Breast epithelium (tissue), 4 donors: ENCODE measurements around the gene NLRP10. TPM values are rescaled to one million over a fixed set of nuclear protein-coding genes. Genes with fewer than 3 reads are reported as not detected.
"Not testable (repeated sequence)": the region's sequence is repeated elsewhere in the genome, so short reads cannot be mapped to it uniquely, and the experiment has no call there.

Experiments
- DNase-seq, 2 donors: peaks; one replicate each; pipeline ENCODE4 v3.0.0-alpha.2; 2019; ENCODE audit warnings: low spot score in 2 of 2
- H3K27ac ChIP-seq, 2 donors: fragments of 200-600 bp; sonication (generic) in 1 of 2; one replicate each; pipeline ENCODE4 v1.5.1; 2016 to 2019; ENCODE audit warnings: mild to moderate bottlenecking in 1 of 2
- H3K27me3 ChIP-seq, 2 donors: fragments of 200-600 bp; sonication (generic) in 1 of 2; one replicate each; pipeline versions ENCODE4 v1.5.1 to v1.6.0; 2017 to 2019; ENCODE audit warnings: control low read depth in 1 of 2, mild to moderate bottlenecking in 1 of 2
- H3K36me3 ChIP-seq: fragments of 200-600 bp; one replicate; pipeline ENCODE4 v1.5.1; 2019
- H3K4me1 ChIP-seq, 2 donors: fragments of 200-600 bp; sonication (generic); one replicate each; pipeline ENCODE4 v1.5.1; 2016 to 2019; ENCODE audit warnings: control low read depth in 1 of 2
- H3K4me3 ChIP-seq, 3 donors: fragments of 200-600 bp; sonication (generic); 1 replicate in 2 of 3; 2 replicates in 1 of 3; pipeline ENCODE4 v1.5.1; 2016 to 2019; ENCODE audit warnings: mild to moderate bottlenecking in 3 of 3, moderate library complexity in 2 of 3
- H3K9me3 ChIP-seq, 2 donors: fragments of 200-600 bp; sonication (generic) in 1 of 2; one replicate each; pipeline ENCODE4 v1.5.1; 2016 to 2019; ENCODE audit warnings: control low read depth in 1 of 2
- POLR2A ChIP-seq: fragments of 450-650 bp; IDR thresholded peaks from one replicate; pipeline ENCODE4 v1.6.1; 2016; ENCODE audit warnings: antibody characterized with exemption, mild to moderate bottlenecking, moderate library complexity
- POLR2AphosphoS5 ChIP-seq, 3 donors: sonication (generic); formaldehyde crosslinking; IDR thresholded peaks; one replicate each; pipeline ENCODE4 v1.6.1; 2017; ENCODE audit warnings: antibody characterized with exemption in 3 of 3
- intact Hi-C: fragments of 100-400 bp; cut with DNase I; formaldehyde crosslinking; loops from one replicate; pipeline ENCODE4 v1.15.1; 2023; ENCODE audit warnings: low total_unique reads
- total RNA-seq, 3 donors: library from RNA; depleted of rRNA; stranded (reverse); fragments of >200 nt; gene quantifications; one replicate each; pipeline ENCODE4 v1.1.0, GENCODE V29; 2016
- TF ChIP-seq, protein P1 (sequence below), 3 donors: fragments of 450-650 bp; IDR thresholded peaks; one replicate each; pipeline ENCODE4 v1.5.1; 2016 to 2017; ENCODE audit warnings: antibody characterized with exemption in 3 of 3, mild to moderate bottlenecking in 3 of 3, moderate library complexity in 3 of 3

NLRP10 gene
- total RNA-seq, 3 donors from 2014 or later, result not detected

DNA sequence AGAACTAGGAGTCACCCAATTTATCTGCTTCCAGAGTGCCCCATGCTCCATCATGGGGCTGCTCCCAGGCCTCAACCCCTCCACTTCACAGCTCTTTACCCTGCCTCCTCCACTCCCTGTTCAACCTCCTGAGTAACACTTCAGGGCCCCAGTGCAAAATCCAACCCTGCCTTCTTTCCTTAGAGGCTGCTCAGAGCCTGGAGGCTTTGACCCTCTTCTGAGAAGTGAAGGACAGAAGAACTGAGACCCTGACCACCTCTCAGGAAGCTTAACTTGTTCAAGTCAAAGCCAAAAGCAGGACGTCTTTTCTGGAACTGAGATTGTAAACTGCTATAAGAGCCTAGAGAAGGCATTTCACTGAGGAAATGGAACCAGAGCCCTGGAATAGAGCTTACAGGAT is 37.4 kb upstream of the NLRP10 start:
- TF ChIP-seq POLR2AphosphoS5 (IDR thresholded peaks at IDR 0.05) (no peak), POLR2A (no peak)
- TF ChIP-seq, protein P1, sequence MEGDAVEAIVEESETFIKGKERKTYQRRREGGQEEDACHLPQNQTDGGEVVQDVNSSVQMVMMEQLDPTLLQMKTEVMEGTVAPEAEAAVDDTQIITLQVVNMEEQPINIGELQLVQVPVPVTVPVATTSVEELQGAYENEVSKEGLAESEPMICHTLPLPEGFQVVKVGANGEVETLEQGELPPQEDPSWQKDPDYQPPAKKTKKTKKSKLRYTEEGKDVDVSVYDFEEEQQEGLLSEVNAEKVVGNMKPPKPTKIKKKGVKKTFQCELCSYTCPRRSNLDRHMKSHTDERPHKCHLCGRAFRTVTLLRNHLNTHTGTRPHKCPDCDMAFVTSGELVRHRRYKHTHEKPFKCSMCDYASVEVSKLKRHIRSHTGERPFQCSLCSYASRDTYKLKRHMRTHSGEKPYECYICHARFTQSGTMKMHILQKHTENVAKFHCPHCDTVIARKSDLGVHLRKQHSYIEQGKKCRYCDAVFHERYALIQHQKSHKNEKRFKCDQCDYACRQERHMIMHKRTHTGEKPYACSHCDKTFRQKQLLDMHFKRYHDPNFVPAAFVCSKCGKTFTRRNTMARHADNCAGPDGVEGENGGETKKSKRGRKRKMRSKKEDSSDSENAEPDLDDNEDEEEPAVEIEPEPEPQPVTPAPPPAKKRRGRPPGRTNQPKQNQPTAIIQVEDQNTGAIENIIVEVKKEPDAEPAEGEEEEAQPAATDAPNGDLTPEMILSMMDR (IDR thresholded peaks at IDR 0.05), result no peak
- no peaks in the 10 kb centered on the region for H3K27me3 ChIP-seq
- DNase-seq, result no peak
- peaks cover 1% of the 10 kb centered on the region for H3K36me3 ChIP-seq
- intact Hi-C loops, result no loop called here
- H3K4me3 ChIP-seq, result no peak overlapping the region
- no peaks in the 10 kb centered on the region for H3K4me1 ChIP-seq
- H3K27ac ChIP-seq, result no peak overlapping the region
- no peaks in the 10 kb centered on the region for H3K9me3 ChIP-seq

DNA sequence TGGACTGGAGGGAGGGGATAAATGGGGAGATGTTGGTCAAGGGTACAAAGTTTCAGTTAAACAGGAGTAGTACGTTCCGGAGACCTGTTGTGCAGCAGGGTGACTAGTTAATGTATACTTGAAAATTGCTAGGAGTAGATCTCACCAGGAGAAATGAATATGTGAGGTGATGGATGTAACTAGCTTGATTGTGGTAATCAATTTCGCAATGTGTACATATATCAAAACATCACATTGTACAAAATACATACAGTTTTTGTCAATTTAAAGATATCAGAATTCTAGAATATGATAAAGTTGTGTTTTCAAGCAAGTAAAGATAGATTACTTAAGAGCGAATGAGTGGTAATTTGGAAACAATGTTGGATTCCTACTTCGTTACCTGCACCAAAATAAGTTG is 35.1 kb upstream of the NLRP10 start:
- H3K27me3 ChIP-seq, result no peaks in the 10 kb centered on the region
- DNase-seq, result no peak
- no peak overlapping the region for H3K4me3 ChIP-seq
- H3K4me1 ChIP-seq, result no peaks in the 10 kb centered on the region
- no peaks in the 10 kb centered on the region for H3K9me3 ChIP-seq
- peaks cover 8% of the 10 kb centered on the region for H3K36me3 ChIP-seq
- TF ChIP-seq POLR2A (no peak), POLR2AphosphoS5 (IDR thresholded peaks at IDR 0.05) (no peak)
- TF ChIP-seq, protein P1 (IDR thresholded peaks at IDR 0.05), result no peak
- no peak overlapping the region for H3K27ac ChIP-seq
- intact Hi-C loops, result no loop called here

DNA sequence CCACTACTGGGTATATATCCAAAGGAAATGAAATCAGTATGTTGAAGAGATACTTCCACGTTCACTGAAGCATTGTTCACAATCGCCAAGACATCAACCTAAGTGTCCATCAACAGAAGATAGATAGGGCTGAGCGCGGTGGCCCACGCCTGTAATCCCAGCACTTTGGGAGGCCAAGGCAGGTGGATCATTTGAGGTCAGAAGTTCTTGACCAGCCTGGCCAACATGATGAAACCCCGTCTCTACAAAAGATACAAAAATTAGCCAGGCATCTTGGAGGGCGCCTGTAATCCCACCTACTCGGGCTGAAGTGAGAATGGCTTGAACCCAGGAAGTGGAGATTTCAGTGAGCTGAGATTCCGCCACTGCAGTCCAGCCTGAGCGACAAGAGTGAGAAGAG is 34.5 kb upstream of the NLRP10 start:
- H3K9me3 ChIP-seq, result no peaks in the 10 kb centered on the region
- no peak for DNase-seq
- no peaks in the 10 kb centered on the region for H3K4me1 ChIP-seq
- no peak overlapping the region for H3K27ac ChIP-seq
- H3K4me3 ChIP-seq, result no peak overlapping the region
- H3K36me3 ChIP-seq, result peaks cover 8% of the 10 kb centered on the region
- no peaks in the 10 kb centered on the region for H3K27me3 ChIP-seq
- intact Hi-C loops, result no loop called here
- TF ChIP-seq, protein P1 (IDR thresholded peaks at IDR 0.05), result no peak
- TF ChIP-seq POLR2A (no peak), POLR2AphosphoS5 (IDR thresholded peaks at IDR 0.05) (no peak)

DNA sequence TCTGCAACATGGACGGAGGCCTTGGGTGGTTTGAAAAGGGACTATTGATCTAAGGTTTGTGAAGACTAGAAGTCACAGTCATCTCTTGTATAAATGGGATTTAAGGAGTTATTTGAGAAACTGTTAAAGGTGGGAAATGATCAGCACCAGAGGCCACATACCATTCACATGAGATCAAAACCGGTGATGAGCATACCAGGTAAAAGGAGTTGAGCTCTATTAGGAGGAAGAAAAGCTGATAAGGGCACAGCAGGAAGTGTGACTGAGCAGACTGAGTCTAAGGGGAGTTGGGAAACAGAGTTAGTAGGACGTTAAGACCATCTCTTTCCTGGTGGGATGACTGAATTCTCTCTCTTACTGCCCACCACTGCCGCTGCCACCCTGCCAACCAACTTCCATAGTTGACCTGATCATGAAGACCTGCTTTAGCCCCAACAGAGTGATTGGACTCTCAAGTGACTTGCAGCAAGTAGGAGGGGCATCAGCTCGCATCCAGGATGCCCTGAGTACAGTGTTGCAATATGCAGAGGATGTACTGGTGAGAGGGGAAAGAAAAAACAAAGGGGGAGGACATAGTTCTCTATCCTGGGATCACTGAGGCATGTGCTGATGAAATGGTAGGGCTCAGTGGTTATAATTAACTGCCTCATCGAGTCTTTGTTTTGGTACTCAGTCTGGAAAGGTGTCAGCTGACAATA is 29.5 kb upstream of the NLRP10 start:
- Histone ChIP-seq H3K9me3 (no peaks in the 10 kb centered on the region), H3K27me3 (no peaks in the 10 kb centered on the region), H3K27ac (no peak overlapping the region), H3K4me1 (no peaks in the 10 kb centered on the region), H3K4me3 (no peak overlapping the region), H3K36me3 (peaks cover 8% of the 10 kb centered on the region)
- intact Hi-C loops, result no loop called here
- no peak for DNase-seq
- TF ChIP-seq, protein P1 (IDR thresholded peaks at IDR 0.05), result no peak
- TF ChIP-seq POLR2AphosphoS5 (IDR thresholded peaks at IDR 0.05) (no peak), POLR2A (no peak)

DNA sequence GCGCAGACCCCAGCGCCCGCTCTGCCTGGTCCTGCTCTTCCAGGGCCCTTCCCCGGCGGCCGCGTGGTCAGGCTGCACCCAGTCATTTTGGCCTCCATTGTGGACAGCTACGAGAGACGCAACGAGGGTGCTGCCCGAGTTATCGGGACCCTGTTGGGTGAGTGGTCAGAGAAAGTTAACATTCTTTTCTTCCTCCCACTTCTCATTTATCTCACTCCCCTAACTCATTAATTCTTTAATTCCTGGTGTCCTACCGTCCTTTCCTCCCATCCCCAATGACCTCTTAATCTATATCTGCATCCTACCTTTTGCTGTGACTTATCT is 22.3 kb upstream of the NLRP10 start:
- Histone ChIP-seq H3K4me3 (peak overlapping the region; percentile 59 to 91 (median 70)), H3K27ac (peak overlapping the region; percentile 66 to 84), H3K4me1 (peaks cover 10 to 14% of the 10 kb centered on the region in 2 donors)
- H3K36me3 ChIP-seq, H3K27me3 ChIP-seq, DNase-seq, H3K9me3 ChIP-seq: not testable (repeated sequence)
- intact Hi-C loops, result loop anchor here (10.0 kb wide), 1 partner anchor 93 kb away; no protein-coding TSS in a partner anchor
